GM23338 (cell line): ENCODE measurements around the gene WBP2. TPM values are rescaled to one million over a fixed set of nuclear protein-coding genes. Genes with fewer than 3 reads are reported as not detected.

Experiments
- ATAC-seq: fragments of 200-7000 bp; cut with Tn5 transposase; 3 replicates; pipeline ENCODE4 v1.9.1; 2020
- DNase-seq: peaks from one replicate; pipeline ENCODE4 v3.0.0-alpha.2; 2015; ENCODE audit warnings: low spot score
- H2AFZ ChIP-seq: fragments of 200-600 bp; sonication (generic); 2 replicates; pipeline ENCODE4 v1.8.0; 2016; ENCODE audit warnings: antibody characterized with exemption, mild to moderate bottlenecking, moderate library complexity
- H3F3A ChIP-seq: fragments of 200-600 bp; sonication (generic); replicated peaks from 2 replicates; pipeline ENCODE4 v1.8.0; 2017; ENCODE audit warnings: antibody characterized with exemption, mixed run types, low read depth
- H3K27ac ChIP-seq: fragments of 200-600 bp; sonication (generic); 2 replicates; pipeline ENCODE4 v1.6.1; 2016; ENCODE audit warnings: low read depth
- H3K27me3 ChIP-seq: fragments of 200-600 bp; sonication (generic); 2 replicates; pipeline ENCODE4 v1.8.0; 2016; ENCODE audit warnings: mild to moderate bottlenecking, mixed run types, moderate library complexity; ENCODE audit not compliant: insufficient read depth
- H3K36me3 ChIP-seq: fragments of 200-600 bp; sonication (generic); 2 replicates; pipeline ENCODE4 v1.8.0; 2016; ENCODE audit warnings: mild to moderate bottlenecking; ENCODE audit not compliant: insufficient read depth
- H3K4me1 ChIP-seq: fragments of 200-600 bp; sonication (generic); 2 replicates; pipeline ENCODE4 v1.8.0; 2016; ENCODE audit warnings: mild to moderate bottlenecking, moderate library complexity; ENCODE audit not compliant: insufficient read depth
- H3K4me2 ChIP-seq: fragments of 200-600 bp; sonication (generic); 2 replicates; pipeline ENCODE4 v1.7.1; 2017; ENCODE audit warnings: mixed run types
- H3K4me3 ChIP-seq: fragments of 200-600 bp; sonication (generic); 2 replicates; pipeline ENCODE4 v1.6.1; 2016; ENCODE audit warnings: mixed run types
- H3K79me2 ChIP-seq: fragments of 200-600 bp; sonication (generic); replicated peaks from 2 replicates; pipeline ENCODE4 v1.8.0; 2017; ENCODE audit warnings: mild to moderate bottlenecking; ENCODE audit not compliant: insufficient read depth
- H3K9me2 ChIP-seq: fragments of 200-600 bp; sonication (generic); 2 replicates; pipeline ENCODE4 v1.8.0; 2017; ENCODE audit not compliant: insufficient read depth
- H4K20me1 ChIP-seq: fragments of 200-600 bp; sonication (generic); replicated peaks from 2 replicates; pipeline ENCODE4 v1.8.0; 2017; ENCODE audit warnings: mild to moderate bottlenecking; ENCODE audit not compliant: insufficient read depth
- H3K27ac Mint-ChIP-seq: 2 replicates; pipeline ENCODE4 v1.8.0; 2020; ENCODE audit warnings: inconsistent platforms, mild to moderate bottlenecking, moderate library complexity, mixed read lengths
- H3K27me3 Mint-ChIP-seq: 3 replicates; pipeline ENCODE4 v1.8.0; 2022; ENCODE audit warnings: low read depth, mild to moderate bottlenecking, moderate library complexity, mixed read lengths, inconsistent platforms; ENCODE audit not compliant: insufficient read depth, poor library complexity
- H3K36me3 Mint-ChIP-seq: 3 replicates; pipeline ENCODE4 v1.8.0; 2021; ENCODE audit warnings: low read depth, mild to moderate bottlenecking, inconsistent platforms, moderate library complexity, mixed read lengths
- H3K4me1 Mint-ChIP-seq: 3 replicates; pipeline ENCODE4 v1.8.0; 2020; ENCODE audit warnings: mild to moderate bottlenecking, inconsistent platforms, mixed read lengths
- H3K4me3 Mint-ChIP-seq: 3 replicates; pipeline ENCODE4 v1.8.0; 2021; ENCODE audit warnings: moderate library complexity, mild to moderate bottlenecking, inconsistent platforms, mixed read lengths
- H3K9me3 Mint-ChIP-seq: 3 replicates; pipeline ENCODE4 v1.8.0; 2020; ENCODE audit warnings: moderate library complexity, mild to moderate bottlenecking, inconsistent platforms, mixed read lengths
- EZH2 ChIP-seq: fragments of 200-600 bp; sonication (generic); IDR thresholded peaks from one replicate; pipeline ENCODE4 v1.8.0; 2017; ENCODE audit warnings: antibody characterized with exemption, mild to moderate bottlenecking, low read depth; ENCODE audit not compliant: unreplicated experiment
- NANOG ChIP-seq: IDR thresholded peaks from 2 replicates; pipeline ENCODE4 v1.6.1; 2016; ENCODE audit warnings: antibody characterized with exemption, borderline replicate concordance
- POLR2AphosphoS5 ChIP-seq: IDR thresholded peaks from 2 replicates; pipeline ENCODE4 v1.6.1; 2016; ENCODE audit warnings: antibody characterized with exemption, low read depth
- STAT1 ChIP-seq: IDR thresholded peaks from one replicate; pipeline ENCODE4 v1.6.1; 2016; ENCODE audit warnings: antibody characterized with exemption; ENCODE audit not compliant: unreplicated experiment
- ZNF114 ChIP-seq: fragments of 250-450 bp; sonication (Bioruptor Pico); IDR thresholded peaks from 2 replicates; pipeline ENCODE4 v1.5.0; 2020; ENCODE audit warnings: mild to moderate bottlenecking, moderate library complexity
- ZNF331 ChIP-seq: fragments of 250-450 bp; sonication (Bioruptor Pico); IDR thresholded peaks from 2 replicates; pipeline ENCODE4 v1.5.0; 2020; ENCODE audit warnings: low read depth, mild to moderate bottlenecking, moderate library complexity
- polyA plus RNA-seq: library from polyadenylated mRNA; unstranded; fragments of >200 nt; fragmentation: Nextera tagmentation; extraction: Ambion mirVana; gene quantifications from 2 replicates; pipeline ENCODE4 v1.2.1, GENCODE V29; 2016
- total RNA-seq: library from RNA; depleted of rRNA; stranded (reverse); fragments of >200 nt; shearing (Covaris generic); gene quantifications from 2 replicates; pipeline ENCODE4 v1.2.3, GENCODE V29; 2014
- TF ChIP-seq, protein P1 (sequence below): fragments of 250-450 bp; sonication (Bioruptor Pico); IDR thresholded peaks from 2 replicates; pipeline ENCODE4 v1.5.0; 2020; ENCODE audit warnings: mild to moderate bottlenecking, moderate library complexity
- TF ChIP-seq, protein P2 (sequence below), 2 experiments: fragments of 200-600 bp in 1 of 2; sonication (generic) in 1 of 2; conservative IDR thresholded peaks; 2 replicates each; pipeline versions ENCODE4 v1.5.1 to v1.6.1; 2016 to 2017; ENCODE audit warnings: antibody characterized with exemption in 2 of 2, low read depth in 2 of 2, mild to moderate bottlenecking in 2 of 2, moderate library complexity in 1 of 2
- TF ChIP-seq, protein P3 (sequence below): IDR thresholded peaks from 2 replicates; pipeline ENCODE4 v1.6.1; 2016; ENCODE audit warnings: antibody characterized with exemption

The WBP2 gene
- total and polyA plus RNA-seq, 2 experiments from 2014 or later, result 36.2 to 63.5 TPM

DNA sequence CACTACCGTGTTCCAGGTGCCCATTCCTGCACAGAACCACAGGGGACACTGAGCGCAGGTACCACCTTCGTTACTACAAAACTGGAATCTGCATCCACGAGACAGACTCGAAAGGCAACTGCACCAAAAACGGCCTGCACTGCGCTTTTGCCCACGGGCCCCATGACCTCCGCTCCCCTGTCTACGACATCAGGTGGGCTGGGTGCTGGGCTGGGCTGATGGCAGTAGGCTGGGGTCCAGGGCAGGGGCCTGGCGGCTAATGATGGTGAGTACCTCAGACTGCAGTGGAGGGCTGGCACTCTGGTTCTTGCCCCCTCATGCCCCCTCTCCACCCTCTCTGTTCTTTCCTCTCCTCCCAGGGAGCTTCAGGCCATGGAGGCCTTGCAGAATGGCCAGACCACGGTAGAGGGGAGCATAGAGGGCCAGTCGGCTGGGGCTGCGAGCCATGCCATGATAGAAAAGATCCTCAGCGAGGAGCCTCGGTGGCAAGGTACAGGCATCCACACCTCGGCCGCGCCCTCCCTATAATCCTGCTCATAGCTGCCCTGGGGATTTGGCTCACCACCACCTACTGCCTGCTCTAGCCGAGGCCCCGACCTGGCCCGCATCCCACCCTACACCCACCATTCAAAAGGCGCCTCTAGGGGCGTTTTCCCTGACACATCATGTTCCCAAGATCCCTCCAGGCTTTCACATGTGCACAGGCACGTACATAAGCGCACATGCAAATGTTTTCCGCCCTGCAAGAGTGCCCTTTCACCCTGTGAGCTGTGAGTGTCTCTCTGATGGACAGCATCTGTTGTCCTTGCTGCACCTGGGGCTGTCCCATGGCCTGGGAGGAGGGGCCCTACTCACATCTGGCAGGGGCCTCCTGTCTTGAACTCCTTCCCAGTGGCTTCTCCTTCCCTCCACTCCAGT is 42.8 kb downstream of the WBP2 start:
- ATAC-seq (no peak), DNase-seq (no peak)
- no peaks in the 10 kb centered on the region; the same call in 2 of the 3 replicates for H3K9me3 Mint-ChIP-seq
- Histone ChIP-seq H3K79me2 (no peaks in the 10 kb centered on the region), H3K4me3 (no peak overlapping the region), H4K20me1 (peaks cover 5% of the 10 kb centered on the region), H3K27ac (no peak overlapping the region), H3K36me3 (no peaks in the 10 kb centered on the region), H3K4me2 (no peak overlapping the region), H3K9me2 (no peaks in the 10 kb centered on the region), H3K27me3 (no peaks in the 10 kb centered on the region), H3K4me1 (no peaks in the 10 kb centered on the region), H3F3A (no peaks in the 10 kb centered on the region; the same call in 1 of the 2 replicates), H2AFZ (no peak overlapping the region)
- no peak overlapping the region for H3K4me3 Mint-ChIP-seq
- peaks cover 34% of the 10 kb centered on the region for H3K36me3 Mint-ChIP-seq
- no peaks in the 10 kb centered on the region for H3K4me1 Mint-ChIP-seq
- TF ChIP-seq STAT1, result no peak
- no peak for TF ChIP-seq EZH2
- no peak for TF ChIP-seq POLR2AphosphoS5
- TF ChIP-seq, protein P1, sequence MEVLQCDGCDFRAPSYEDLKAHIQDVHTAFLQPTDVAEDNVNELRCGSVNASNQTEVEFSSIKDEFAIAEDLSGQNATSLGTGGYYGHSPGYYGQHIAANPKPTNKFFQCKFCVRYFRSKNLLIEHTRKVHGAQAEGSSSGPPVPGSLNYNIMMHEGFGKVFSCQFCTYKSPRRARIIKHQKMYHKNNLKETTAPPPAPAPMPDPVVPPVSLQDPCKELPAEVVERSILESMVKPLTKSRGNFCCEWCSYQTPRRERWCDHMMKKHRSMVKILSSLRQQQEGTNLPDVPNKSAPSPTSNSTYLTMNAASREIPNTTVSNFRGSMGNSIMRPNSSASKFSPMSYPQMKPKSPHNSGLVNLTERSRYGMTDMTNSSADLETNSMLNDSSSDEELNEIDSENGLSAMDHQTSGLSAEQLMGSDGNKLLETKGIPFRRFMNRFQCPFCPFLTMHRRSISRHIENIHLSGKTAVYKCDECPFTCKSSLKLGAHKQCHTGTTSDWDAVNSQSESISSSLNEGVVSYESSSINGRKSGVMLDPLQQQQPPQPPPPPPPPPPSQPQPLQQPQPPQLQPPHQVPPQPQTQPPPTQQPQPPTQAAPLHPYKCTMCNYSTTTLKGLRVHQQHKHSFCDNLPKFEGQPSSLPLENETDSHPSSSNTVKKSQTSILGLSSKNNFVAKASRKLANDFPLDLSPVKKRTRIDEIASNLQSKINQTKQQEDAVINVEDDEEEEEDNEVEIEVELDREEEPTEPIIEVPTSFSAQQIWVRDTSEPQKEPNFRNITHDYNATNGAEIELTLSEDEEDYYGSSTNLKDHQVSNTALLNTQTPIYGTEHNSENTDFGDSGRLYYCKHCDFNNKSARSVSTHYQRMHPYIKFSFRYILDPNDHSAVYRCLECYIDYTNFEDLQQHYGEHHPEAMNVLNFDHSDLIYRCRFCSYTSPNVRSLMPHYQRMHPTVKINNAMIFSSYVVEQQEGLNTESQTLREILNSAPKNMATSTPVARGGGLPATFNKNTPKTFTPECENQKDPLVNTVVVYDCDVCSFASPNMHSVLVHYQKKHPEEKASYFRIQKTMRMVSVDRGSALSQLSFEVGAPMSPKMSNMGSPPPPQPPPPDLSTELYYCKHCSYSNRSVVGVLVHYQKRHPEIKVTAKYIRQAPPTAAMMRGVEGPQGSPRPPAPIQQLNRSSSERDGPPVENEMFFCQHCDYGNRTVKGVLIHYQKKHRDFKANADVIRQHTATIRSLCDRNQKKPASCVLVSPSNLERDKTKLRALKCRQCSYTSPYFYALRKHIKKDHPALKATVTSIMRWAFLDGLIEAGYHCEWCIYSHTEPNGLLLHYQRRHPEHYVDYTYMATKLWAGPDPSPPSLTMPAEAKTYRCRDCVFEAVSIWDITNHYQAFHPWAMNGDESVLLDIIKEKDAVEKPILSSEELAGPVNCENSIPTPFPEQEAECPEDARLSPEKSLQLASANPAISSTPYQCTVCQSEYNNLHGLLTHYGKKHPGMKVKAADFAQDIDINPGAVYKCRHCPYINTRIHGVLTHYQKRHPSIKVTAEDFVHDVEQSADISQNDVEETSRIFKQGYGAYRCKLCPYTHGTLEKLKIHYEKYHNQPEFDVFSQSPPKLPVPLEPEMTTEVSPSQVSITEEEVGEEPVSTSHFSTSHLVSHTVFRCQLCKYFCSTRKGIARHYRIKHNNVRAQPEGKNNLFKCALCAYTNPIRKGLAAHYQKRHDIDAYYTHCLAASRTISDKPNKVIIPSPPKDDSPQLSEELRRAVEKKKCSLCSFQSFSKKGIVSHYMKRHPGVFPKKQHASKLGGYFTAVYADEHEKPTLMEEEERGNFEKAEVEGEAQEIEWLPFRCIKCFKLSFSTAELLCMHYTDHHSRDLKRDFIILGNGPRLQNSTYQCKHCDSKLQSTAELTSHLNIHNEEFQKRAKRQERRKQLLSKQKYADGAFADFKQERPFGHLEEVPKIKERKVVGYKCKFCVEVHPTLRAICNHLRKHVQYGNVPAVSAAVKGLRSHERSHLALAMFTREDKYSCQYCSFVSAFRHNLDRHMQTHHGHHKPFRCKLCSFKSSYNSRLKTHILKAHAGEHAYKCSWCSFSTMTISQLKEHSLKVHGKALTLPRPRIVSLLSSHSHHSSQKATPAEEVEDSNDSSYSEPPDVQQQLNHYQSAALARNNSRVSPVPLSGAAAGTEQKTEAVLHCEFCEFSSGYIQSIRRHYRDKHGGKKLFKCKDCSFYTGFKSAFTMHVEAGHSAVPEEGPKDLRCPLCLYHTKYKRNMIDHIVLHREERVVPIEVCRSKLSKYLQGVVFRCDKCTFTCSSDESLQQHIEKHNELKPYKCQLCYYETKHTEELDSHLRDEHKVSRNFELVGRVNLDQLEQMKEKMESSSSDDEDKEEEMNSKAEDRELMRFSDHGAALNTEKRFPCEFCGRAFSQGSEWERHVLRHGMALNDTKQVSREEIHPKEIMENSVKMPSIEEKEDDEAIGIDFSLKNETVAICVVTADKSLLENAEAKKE (CRISPR knock-in tag), result no peak
- TF ChIP-seq, protein P2, sequence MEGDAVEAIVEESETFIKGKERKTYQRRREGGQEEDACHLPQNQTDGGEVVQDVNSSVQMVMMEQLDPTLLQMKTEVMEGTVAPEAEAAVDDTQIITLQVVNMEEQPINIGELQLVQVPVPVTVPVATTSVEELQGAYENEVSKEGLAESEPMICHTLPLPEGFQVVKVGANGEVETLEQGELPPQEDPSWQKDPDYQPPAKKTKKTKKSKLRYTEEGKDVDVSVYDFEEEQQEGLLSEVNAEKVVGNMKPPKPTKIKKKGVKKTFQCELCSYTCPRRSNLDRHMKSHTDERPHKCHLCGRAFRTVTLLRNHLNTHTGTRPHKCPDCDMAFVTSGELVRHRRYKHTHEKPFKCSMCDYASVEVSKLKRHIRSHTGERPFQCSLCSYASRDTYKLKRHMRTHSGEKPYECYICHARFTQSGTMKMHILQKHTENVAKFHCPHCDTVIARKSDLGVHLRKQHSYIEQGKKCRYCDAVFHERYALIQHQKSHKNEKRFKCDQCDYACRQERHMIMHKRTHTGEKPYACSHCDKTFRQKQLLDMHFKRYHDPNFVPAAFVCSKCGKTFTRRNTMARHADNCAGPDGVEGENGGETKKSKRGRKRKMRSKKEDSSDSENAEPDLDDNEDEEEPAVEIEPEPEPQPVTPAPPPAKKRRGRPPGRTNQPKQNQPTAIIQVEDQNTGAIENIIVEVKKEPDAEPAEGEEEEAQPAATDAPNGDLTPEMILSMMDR (conservative IDR thresholded peaks at IDR 0.05; ENCODE audit: low read depth in 2 of 2), result no peak
- TF ChIP-seq ZNF114 (CRISPR knock-in tag), result no peak
- no peak for TF ChIP-seq NANOG
- TF ChIP-seq, protein P3, sequence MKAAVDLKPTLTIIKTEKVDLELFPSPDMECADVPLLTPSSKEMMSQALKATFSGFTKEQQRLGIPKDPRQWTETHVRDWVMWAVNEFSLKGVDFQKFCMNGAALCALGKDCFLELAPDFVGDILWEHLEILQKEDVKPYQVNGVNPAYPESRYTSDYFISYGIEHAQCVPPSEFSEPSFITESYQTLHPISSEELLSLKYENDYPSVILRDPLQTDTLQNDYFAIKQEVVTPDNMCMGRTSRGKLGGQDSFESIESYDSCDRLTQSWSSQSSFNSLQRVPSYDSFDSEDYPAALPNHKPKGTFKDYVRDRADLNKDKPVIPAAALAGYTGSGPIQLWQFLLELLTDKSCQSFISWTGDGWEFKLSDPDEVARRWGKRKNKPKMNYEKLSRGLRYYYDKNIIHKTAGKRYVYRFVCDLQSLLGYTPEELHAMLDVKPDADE, result no peak
- no peak for TF ChIP-seq ZNF331
- peaks cover 4% of the 10 kb centered on the region for H3K27me3 Mint-ChIP-seq
- no peak overlapping the region for H3K27ac Mint-ChIP-seq
